Measurements from ENCODE around the gene RILPL1.
"Not testable (repeated sequence)": the region's sequence is repeated elsewhere in the genome, so short reads cannot be mapped to it uniquely, and the experiment has no call there.

RILPL1 gene

DNA sequence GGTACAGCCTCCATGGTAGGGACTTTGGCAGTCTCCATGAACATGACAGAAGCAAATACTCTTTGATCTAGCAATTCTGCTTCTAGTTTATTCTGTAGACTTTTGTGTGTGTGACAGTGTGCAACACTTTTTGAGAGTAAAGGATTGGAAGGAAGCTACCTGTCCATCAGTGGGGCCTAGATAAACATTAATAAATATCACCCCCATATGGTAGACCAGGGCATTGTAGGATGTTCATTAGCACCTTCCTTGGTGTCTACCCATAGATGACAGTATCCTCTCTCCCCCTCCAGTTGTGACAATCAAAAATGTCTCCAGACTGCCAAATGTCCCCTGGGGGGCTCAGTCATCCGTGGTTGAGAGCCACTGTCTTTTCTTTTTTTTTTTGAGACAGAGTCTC lies 64.7 kb downstream of the RILPL1 start:
- DNase-seq (ENCODE audit: low read depth) = no peak

DNA sequence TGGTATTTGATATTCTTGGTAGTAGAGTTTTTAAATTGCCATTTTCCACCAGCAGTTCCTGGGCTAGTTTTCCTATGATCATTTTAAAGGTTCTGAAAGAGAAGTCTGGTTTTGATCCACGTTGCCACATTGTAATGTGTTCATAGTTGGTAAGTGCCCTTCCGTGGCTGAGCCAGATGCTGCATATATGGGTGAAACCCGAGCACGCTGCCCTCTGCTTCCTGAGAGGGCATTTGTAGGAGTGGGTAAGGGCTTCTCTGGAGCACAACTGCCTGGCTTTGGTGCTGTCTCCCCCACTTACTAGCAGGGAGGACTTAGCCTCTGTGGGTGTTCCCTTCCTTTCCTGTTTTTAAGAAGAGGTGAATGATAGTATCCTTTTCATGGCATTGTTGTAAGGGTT lies 68.4 kb downstream of the RILPL1 start:
- no peak for DNase-seq (ENCODE audit: low read depth)

DNA sequence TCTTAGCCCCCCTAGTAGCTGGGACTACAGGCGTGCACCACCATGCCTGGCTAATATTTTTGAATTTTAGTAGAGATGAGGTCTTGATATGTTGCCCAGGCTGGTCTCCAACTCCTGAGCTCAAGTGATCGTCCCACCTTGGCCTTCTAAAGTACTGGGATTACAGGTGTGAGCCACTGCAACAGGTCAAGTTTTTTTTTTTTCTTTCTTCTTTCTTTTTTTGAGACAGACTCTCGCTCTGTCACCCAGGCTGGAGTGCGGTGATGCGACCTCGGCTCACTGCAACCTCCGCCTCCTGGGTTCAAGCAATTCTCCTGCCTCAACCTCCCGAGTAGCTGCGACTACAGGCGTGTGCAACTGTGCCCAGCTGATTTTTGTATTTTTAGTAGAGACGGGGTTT lies 70.3 kb downstream of the RILPL1 start:
- not testable (repeated sequence) for DNase-seq (ENCODE audit: low read depth)

DNA sequence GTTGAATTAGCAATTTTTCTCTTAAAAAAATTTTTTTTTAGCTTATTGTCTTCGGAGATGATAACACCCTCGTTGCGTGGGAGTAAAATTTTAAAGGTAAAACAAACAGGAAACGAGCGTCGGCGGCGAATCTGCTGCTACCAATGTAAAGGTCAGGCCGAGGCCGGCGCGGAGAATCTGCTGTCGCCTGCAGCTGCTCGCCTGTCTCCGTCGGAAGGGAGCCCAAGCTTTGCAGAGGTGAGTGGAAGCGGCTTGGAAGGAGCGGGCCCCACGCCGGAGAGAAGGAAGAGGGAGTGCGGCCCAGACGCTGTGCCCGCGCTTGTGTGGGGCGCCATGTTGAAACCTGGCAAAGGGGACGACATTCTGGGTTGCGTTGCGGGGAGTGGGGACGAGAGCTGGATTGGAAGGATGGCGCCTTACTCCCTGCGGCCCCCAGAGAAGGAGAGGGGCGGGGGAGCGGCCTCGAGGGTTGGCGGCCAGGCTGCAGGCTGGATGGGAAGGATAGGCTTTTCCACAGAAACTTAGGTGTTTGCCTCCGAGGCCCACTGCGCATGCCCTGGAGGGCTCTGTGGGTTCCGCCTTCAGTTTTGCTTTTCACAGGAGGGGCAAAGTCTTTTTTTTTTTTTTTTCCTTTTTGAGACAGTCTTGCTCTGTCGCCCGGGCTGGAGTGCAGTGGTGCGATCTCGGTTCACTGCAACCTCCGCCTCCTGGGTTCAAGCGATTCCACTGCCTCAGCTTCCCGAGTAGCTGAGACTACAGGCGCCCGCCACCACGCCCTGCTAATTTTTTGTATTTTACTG lies 75.3 kb downstream of the RILPL1 start, which contains the start of gene SNRNP35:
TSS of gene SNRNP35 (plus strand) at position 160 of the 800 bp plus-strand sequence. CDS start 7,402 bp downstream, outside the sequence.
- peak; percentile 78 for DNase-seq (ENCODE audit: low read depth)

GRCh38 chr12:123453165-123453564 lies 80.4 kb downstream of the RILPL1 start:
- DNase-seq (ENCODE audit: low read depth) = no peak

- not testable (repeated sequence) for DNase-seq (ENCODE audit: low read depth)
These were observed 81.3 kb downstream of the RILPL1 start for GRCh38 chr12:123452276-123452550.

DNA sequence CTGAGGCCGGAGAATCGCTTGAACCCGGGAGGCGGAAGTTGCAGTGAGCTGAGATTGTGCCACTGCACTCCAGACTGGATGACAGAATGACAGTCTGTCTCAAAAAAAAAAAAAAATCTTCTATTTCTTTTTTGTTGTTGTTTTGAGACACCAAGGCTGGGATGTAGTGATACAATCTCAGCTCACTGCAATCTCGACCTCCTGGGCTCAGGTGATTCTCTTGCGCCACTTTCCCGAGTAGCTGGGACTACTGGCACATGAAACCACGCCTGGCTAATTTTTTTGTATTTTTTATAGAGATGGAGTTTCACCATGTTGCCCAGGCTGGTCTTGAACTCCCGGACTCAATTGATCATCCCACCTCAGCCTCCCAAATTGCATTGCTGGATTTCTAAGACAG lies 82.9 kb downstream of the RILPL1 start:
- DNase-seq (ENCODE audit: low read depth) = no peak

- no peak for DNase-seq (ENCODE audit: low read depth)
These were observed 83.7 kb downstream of the RILPL1 start for GRCh38 chr12:123449856-123450255.

- no peak for DNase-seq (ENCODE audit: low read depth)
These were observed 84.2 kb downstream of the RILPL1 start for GRCh38 chr12:123449249-123449733.

GRCh38 chr12:123446333-123446713 lies 87.2 kb downstream of the RILPL1 start:
- no peak for DNase-seq (ENCODE audit: low read depth)

DNA sequence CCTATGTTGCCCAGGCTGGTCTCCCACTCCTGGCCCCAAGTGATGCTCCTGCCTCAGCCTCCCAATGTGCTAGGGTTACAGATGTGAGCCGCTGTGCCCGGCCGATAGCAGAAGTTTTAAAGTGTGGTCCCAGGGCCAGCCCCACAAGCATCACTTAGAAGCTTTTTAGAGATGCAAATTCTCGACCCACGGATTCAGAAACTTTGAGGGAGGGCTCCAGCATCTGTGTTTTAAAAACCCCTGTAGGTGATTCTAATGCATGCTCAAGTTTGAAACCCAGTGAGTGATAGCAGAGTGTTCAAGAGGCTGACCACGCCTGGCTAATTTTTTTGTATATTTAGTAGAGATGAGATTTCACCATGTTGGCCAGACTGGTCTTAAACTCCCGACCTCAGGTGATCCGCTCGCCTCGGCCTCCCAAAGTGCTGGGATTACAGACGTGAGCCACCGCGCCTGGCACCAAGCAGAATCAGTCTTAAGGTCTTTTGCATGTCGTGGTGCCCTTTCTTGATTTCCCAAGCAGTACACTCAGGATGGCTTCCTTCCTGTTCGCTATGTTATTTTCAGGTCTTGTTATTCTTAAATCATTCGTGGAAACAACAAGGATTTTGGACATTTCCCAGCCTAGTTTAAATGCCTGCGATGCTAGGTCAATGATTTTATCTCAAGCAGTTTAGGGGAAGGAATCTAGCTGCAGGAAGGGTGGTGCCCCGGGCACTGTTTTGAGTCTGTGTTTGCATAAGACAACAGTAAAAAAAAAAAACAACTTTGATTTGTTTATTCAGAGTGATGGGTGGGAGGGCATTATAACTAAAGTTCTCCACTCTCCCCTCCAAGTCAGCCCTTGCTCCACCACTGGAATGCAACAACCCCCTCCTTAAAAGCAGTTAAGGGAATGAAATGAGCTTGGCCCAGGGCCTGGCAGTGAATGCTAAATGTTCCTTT lies 87.9 kb downstream of the RILPL1 start:
- DNase-seq (ENCODE audit: low read depth) = no peak

- DNase-seq (ENCODE audit: low read depth) = no peak
These were observed 89.2 kb downstream of the RILPL1 start for GRCh38 chr12:123444092-123445026.

- DNase-seq (ENCODE audit: low read depth) = no peak
These were observed 90.7 kb downstream of the RILPL1 start for GRCh38 chr12:123442774-123443173.

- no peak for DNase-seq (ENCODE audit: low read depth)
These were observed 91.9 kb downstream of the RILPL1 start for GRCh38 chr12:123441523-123442164.

DNA sequence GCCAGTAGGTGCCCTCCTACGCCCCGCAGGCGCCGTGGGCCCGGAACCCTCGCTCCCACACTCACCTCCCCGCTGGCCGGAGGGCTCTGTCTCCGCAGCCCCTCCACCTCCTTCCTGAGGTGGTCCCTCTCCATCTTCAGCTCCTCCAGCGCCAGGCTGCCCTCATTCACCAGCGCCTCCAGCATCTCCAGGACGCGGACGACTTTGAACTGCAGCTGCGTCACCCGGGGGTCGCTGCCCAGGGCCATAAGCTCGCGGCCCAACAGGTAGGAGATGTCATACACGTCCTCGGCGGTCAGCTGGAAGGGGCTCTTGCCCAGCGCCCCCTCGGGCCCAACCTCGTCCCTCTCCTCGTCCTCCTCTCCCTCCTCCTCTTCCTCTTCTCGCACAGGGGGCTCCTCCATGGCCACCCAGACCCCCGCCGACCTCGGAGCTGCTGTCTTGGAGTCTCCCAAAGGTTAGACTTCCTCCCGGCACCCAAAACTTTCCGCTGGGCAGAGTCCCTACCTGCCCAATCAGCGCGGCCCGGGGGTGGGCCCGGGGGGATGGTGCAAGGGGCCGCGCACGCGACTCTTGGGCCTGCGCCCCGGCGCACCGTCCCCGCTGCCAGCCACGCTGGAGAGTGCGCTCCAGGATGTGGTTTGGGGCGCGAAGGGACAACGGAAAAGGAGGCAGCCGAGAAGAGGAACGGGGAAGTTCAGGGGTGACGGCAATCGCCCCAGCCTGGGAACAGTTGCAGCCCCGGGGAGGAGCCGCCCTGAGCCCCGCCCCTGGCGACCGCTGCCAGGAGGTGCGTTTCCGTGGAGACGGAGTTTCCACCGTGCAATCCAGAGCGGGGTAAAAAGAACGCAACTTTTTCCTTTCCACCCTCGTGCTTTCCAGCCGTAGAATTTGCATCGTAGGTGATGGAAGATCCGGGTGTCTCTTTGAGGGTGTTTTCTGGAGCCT lies 97.2 kb downstream of the RILPL1 start, which contains the start of gene RILPL2:
TSS of gene RILPL2 (minus strand) at position 668 of the 948 bp plus-strand sequence. CDS start at position 404, 264 bp downstream.
- peak; percentile 93 for DNase-seq (ENCODE audit: low read depth)

- DNase-seq (ENCODE audit: low read depth) = no peak
These were observed 97.9 kb downstream of the RILPL1 start for GRCh38 chr12:123435636-123436016.

GRCh38 chr12:123433615-123434014 lies 99.9 kb downstream of the RILPL1 start:
- no peak for DNase-seq (ENCODE audit: low read depth)

GRCh38 chr12:123431951-123432817 lies 101.3 kb downstream of the RILPL1 start:
- DNase-seq (ENCODE audit: low read depth) = peak; percentile 40

DNA sequence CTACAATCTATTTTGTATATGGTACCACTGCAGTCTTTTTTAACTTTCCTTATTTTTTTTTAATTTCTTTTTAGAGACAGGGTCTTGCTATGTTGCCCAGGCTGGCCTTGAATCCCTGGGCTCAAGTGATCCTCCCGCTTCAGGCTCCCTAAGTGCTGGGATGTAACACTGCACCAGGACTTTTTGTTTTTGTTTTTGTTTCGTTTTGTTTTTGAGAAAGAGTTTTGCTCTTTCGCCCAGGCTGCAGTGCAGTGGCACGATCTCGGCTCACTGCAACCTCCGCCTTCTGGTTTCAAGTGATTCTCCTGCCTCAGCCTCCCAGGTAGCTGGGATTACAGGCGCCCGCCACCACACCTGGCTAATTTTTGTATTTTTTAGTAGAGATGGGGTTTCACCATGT lies 104.4 kb downstream of the RILPL1 start:
- DNase-seq (ENCODE audit: low read depth) = not testable (repeated sequence)

Data from T-helper 22 cell (primary cell).